HepG2 (cell line): ENCODE data around the gene DRC7. TPM values are rescaled to one million over a fixed set of nuclear protein-coding genes. Genes with fewer than 3 reads are reported as not detected.
A peak's percentile ranks its signal among the peaks of the same experiment; 100 is the strongest.

ENCODE experiments used
- CCAR2 ChIP-seq: fragments of 200-400 bp; formaldehyde crosslinking; optimal IDR thresholded peaks from 2 replicates; pipeline ENCODE3; 2018; ENCODE audit warnings: low read depth, mild to moderate bottlenecking, low read length, moderate library complexity
- NR2F6 ChIP-seq, 2 experiments: IDR thresholded peaks; 2 replicates each; pipeline ENCODE4 v1.6.1; 2016; ENCODE audit warnings: antibody characterized with exemption in 1 of 2, mild to moderate bottlenecking in 1 of 2
- RAD21 ChIP-seq: fragments of 450-650 bp; formaldehyde crosslinking; IDR thresholded peaks from 2 replicates; pipeline ENCODE4 v1.5.0; 2020; ENCODE audit warnings: mild to moderate bottlenecking
- RFX1 ChIP-seq: fragments of 450-650 bp; IDR thresholded peaks from 2 replicates; pipeline ENCODE4 v1.6.1; 2017
- RXRA ChIP-seq: sonication (generic); formaldehyde crosslinking; IDR thresholded peaks from 2 replicates; pipeline ENCODE4 v1.5.1; 2020; ENCODE audit warnings: missing genetic modification reagents
- STAG1 ChIP-seq: sonication (generic); formaldehyde crosslinking; IDR thresholded peaks from 2 replicates; pipeline ENCODE4 v1.4.0; 2020; ENCODE audit warnings: missing genetic modification reagents
- ZNF224 ChIP-seq: sonication (generic); formaldehyde crosslinking; IDR thresholded peaks from 2 replicates; pipeline ENCODE4 v1.5.0; 2020; ENCODE audit warnings: mild to moderate bottlenecking, missing genetic modification reagents
- ZNF276 ChIP-seq: sonication (generic); formaldehyde crosslinking; IDR thresholded peaks from 2 replicates; pipeline ENCODE4 v1.4.0; 2020; ENCODE audit warnings: mild to moderate bottlenecking, low read depth, missing genetic modification reagents
- ZNF619 ChIP-seq: sonication (generic); formaldehyde crosslinking; IDR thresholded peaks from 2 replicates; pipeline ENCODE4 v1.4.0; 2020; ENCODE audit warnings: mild to moderate bottlenecking, missing genetic modification reagents
- ZSCAN25 ChIP-seq: sonication (generic); formaldehyde crosslinking; IDR thresholded peaks from 2 replicates; pipeline ENCODE4 v1.8.0; 2022; ENCODE audit warnings: mild to moderate bottlenecking, missing genetic modification reagents
- polyA plus RNA-seq, 8 experiments: library from polyadenylated mRNA; depleted of rRNA in 3 of 8; stranded (reverse) in 7 of 8; unstranded in 1 of 8; fragments of >200 nt; fragmentation: Illumina TruSeq in 4 of 8; extraction: Trizol in 4 of 8; gene quantifications; 2 replicates each; pipeline versions ENCODE4 v1.2.1 to v1.2.3, GENCODE V29; 2011 to 2016; ENCODE audit warnings: low read depth in 4 of 8, missing spikeins in 1 of 8, mixed read lengths in 1 of 8; ENCODE audit not compliant: insufficient read depth in 1 of 8
- total RNA-seq, 5 experiments: library from RNA; depleted of rRNA; stranded (reverse); fragments of >200 nt; fragmentation: Illumina TruSeq; extraction: Trizol; gene quantifications; 2 replicates each; pipeline ENCODE4 v1.2.3, GENCODE V29; 2016; ENCODE audit warnings: low read depth in 1 of 5
- TF ChIP-seq, protein P1 (sequence below): sonication (generic); formaldehyde crosslinking; IDR thresholded peaks from 2 replicates; pipeline ENCODE4; 2020; ENCODE audit warnings: missing genetic modification reagents, mild to moderate bottlenecking, borderline replicate concordance

Gene DRC7
- total and polyA plus RNA-seq, 2 of the 13 experiments (the other 11 are each of a cell fraction or from before 2014, with no cell fraction given) = 2.7 to 3.4 TPM

- TF ChIP-seq CCAR2 (no peak), ZNF276 (no peak), RFX1 (no peak), RAD21 (peak; percentile 36; the same call in 1 of the 2 replicates), RXRA (CRISPR knock-in tag) (0 out of 2 replicates have a peak, but pooled peaks have one; percentile 35), ZSCAN25 (CRISPR knock-in tag) (0 out of 2 replicates have a peak, but pooled peaks have one; percentile 30), STAG1 (peak; percentile 82), ZNF619 (0 out of 2 replicates have a peak, but pooled peaks have one; percentile 43), NR2F6 (IDR thresholded peaks at IDR 0.05) (0 out of 2 replicates have a peak, but pooled peaks have one; percentile 16), NR2F6 (CRISPR knock-in tag; IDR thresholded peaks at IDR 0.05) (0 out of 2 replicates have a peak, but pooled peaks have one; percentile 35), ZNF224 (CRISPR knock-in tag) (0 out of 2 replicates have a peak, but pooled peaks have one; percentile 27)
- TF ChIP-seq, protein P1, sequence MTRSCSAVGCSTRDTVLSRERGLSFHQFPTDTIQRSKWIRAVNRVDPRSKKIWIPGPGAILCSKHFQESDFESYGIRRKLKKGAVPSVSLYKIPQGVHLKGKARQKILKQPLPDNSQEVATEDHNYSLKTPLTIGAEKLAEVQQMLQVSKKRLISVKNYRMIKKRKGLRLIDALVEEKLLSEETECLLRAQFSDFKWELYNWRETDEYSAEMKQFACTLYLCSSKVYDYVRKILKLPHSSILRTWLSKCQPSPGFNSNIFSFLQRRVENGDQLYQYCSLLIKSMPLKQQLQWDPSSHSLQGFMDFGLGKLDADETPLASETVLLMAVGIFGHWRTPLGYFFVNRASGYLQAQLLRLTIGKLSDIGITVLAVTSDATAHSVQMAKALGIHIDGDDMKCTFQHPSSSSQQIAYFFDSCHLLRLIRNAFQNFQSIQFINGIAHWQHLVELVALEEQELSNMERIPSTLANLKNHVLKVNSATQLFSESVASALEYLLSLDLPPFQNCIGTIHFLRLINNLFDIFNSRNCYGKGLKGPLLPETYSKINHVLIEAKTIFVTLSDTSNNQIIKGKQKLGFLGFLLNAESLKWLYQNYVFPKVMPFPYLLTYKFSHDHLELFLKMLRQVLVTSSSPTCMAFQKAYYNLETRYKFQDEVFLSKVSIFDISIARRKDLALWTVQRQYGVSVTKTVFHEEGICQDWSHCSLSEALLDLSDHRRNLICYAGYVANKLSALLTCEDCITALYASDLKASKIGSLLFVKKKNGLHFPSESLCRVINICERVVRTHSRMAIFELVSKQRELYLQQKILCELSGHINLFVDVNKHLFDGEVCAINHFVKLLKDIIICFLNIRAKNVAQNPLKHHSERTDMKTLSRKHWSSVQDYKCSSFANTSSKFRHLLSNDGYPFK (CRISPR knock-in tag) = no peak
Observed at GRCh38 chr16:57723170-57723569, 28.6 kb downstream of the DRC7 start (continued).
